ENCODE measurements around the gene MRPL22.

DNA sequence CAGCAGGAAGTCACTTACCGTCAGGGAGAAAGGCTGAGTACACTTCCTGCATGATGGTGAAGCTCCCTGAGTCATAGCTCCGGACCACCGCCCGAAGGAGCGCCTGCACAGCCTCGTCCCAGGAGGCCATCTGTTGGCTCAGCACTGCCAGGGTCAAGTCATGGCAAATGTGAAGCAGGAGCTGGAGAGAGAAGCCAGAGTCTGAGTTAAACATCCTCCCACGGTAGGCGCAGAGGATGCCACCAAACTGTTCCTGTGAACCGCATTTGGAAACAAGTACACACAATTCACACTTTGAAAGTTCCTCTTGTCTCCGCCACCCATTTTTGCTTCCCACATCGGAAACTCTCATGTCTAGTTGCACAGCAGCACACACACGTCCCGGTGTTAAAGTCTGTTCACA is 48.5 kb upstream of the MRPL22 start:
- TF ChIP-seq FOXA1 (IDR thresholded peaks at IDR 0.05) (no peak), FOXK2 (IDR thresholded peaks at IDR 0.05) (no peak), ELF4 (IDR thresholded peaks at IDR 0.05) (no peak), SP1 (IDR thresholded peaks at IDR 0.05) (no peak), CTBP1 (IDR thresholded peaks at IDR 0.05; ENCODE audit: borderline replicate concordance) (no peak), BHLHE40 (IDR thresholded peaks at IDR 0.05; ENCODE audit: borderline replicate concordance) (no peak), FOXM1 (IDR thresholded peaks at IDR 0.05; ENCODE audit: borderline replicate concordance) (no peak), TARDBP (IDR thresholded peaks at IDR 0.05) (no peak), HDGF (IDR thresholded peaks at IDR 0.05; ENCODE audit: borderline replicate concordance) (no peak), ZNF384 (IDR thresholded peaks at IDR 0.05) (no peak), SUZ12 (IDR thresholded peaks at IDR 0.05) (no peak), ARNT (IDR thresholded peaks at IDR 0.05) (no peak)

Measured in HEK293T (cell line).